ENCODE data around the gene GMNC.
A peak's percentile ranks its signal among the peaks of the same experiment; 100 is the strongest.

Gene GMNC

GRCh38 chr3:190847436-190847835 lies 15.1 kb downstream of the GMNC start:
- DNase-seq, result no peak

DNA sequence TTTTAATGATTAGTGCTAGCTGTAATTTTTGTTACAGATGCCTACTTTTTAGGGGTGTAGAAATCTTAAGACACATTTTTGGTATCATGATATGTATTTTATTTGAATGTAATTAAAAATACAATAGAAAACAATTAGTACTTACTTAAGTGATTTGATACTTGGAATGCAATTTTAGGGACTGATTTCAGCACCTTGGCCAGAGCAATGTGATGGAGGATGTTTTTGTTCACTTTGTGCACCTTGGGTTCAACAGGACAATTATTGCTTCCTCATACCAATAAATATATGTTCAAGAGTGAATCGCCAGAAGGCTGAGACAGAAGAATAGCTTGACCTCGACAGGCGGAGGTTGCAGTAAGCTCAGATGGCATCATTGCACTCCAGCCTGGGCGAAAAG lies 22.3 kb downstream of the GMNC start:
- no peak for DNase-seq

DNA sequence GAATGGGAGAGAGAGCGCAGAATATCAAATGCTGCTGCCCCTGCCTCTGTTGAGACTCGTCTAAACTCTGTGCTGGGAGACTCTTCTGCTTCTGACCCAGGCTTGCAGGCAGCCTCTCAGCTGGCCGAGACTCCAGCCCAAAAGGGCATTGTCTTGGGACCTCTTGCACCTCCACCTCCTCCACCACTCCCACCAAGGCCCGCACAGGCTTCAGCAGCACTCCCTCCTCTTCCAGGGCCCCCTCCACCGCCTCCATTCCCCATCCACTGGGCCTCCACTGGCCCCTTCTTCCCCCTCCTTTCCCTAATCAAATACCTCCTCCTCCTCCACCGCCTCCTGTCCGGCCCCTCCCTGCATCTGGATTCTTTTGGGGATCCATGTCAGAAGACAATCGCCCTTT lies 31.3 kb downstream of the GMNC start:
- no peak for DNase-seq

DNA sequence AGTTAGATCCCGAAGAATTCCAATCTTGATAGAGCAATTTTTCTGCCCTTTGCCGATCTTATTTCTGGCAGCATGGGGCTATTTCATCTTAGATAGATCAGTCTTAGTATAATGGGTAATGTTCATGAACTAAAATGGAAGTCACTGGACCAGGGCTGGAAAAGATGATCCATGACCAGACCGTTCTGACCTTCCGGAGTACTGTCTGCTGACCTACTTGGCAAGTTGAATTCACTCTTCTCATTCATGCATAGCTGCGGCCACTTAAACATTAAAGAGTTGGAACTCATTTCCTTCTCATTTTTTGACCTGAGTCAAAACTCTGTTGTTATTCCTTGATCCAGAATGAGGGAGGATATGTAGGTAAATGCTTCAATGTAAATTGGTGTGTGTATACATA lies 32.5 kb downstream of the GMNC start:
- no peak for DNase-seq

GRCh38 chr3:190826018-190826417 lies 36.5 kb downstream of the GMNC start:
- DNase-seq, result no peak

DNA sequence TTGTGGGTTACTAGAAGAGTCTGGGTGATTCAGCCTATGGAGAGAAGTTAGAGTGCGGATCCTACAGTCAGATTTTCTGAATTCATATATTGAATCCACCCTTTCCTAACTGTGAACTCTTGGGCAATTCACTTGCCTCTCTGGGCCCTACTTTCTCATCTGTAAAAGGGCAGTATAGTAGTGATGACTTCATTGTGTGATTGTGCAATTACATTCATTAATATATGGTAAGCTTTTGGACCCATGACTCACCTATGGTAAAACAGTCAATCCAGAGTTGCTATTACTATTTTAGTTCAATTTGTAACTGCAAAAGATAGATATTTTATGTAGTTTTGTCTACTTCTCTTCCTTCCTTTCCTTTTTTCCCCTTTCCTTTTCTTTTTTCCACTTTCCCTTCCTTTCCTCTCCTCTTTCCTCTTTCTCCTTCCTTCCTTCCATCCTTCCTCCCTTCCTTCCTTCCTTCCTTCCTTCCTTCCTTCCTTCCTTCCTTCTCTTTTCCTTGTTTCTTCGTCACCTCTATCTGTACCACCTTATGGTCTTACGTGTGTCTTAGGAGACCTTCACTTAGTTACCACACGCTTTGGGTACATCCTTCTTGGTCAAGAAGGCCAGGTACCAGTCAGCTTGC lies 37.0 kb downstream of the GMNC start:
- DNase-seq, result peak; percentile 15

DNA sequence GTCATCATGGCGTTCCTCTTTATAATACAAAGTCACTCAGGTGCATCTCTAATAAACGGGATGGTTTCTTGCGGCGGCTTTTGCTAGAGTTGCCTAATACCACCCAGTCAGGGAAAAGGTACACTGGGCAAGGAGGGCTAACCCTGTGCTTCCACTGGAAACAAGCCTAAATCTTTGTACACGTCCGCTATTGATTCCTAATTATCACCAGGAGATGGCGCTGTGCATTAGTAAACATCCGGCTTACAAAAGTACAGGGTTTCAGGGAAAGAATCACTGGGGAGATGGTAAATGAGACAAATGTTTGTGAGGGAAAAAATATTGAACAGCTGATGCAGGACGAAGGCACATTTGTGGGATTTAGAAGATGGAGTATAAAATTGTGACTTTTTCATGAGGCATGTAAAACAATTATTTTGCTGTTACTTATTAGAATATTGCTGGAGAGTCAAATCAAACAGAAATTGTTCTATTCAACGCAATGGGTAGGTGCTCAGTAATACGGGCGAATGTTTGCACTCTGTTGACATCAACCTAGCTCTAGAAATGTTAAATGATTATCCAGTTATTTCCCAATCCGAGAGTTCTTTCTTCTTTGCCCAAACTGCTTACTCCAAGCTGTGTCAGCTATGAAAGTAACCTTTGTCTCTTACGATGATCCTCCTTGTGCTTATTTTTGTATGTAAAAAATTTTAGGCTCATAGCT lies 50.6 kb downstream of the GMNC start:
- peak; percentile 22 for DNase-seq

DNA sequence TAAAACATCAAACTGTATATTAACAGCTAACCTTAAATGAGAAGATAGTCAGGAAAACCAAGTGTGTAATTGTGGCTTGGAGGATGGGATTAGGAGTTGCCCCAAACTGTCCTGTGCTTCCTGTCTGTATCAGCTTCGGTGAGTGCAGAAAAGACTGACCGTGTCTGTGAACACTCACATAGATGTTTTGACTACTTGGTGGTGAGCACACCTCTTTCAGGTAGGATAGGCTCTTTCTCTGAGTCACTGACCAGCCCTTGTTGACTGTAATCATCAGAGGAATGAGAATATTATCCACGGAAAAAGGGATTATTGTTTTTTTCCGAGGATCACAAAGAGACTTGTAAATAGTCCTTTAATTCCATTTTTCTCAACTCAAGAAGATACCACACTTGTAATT lies 51.5 kb downstream of the GMNC start:
- no peak for DNase-seq

- no peak for DNase-seq
Measured at GRCh38 chr3:190809351-190809750, 53.1 kb downstream of the GMNC start.

DNA sequence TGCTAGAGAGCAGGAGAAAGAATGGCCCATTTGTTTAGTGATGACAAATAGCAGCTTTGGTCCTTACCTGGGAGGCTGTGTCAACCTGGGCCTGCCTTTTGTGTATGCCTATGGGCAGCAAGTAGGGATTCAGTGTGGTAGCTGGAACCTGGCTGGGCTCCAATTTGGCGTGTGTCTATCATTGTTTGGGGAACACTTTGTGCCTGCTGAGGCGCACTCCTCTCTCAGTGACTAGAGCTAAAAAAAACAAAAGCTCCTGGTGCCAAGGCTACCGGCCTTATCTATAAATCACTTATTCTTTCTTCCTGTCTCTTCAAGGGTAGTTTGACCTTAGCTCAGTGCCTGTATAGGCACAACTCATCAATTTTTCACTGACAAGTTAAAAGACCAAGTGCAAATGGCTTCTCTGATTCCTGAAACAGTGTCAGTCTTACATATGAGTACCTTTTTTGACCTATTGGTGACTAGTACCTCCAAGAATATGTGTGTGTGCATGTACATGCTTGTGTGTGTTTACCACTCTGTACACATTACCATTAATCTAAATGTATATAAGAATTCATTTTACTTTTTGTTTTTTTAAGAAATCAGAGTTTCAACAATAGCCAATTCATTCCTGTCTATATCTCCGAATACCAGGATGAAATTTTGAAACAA lies 54.6 kb downstream of the GMNC start:
- DNase-seq, result no peak

All from MV-4-11 (cell line).